Medulla oblongata (tissue), 1 donor: ENCODE measurements around the gene LRMDA.

Source experiments
- DNase-seq: peaks from one replicate; pipeline ENCODE4 v3.0.0-alpha.2; 2015; ENCODE audit errors: extremely low spot score

LRMDA gene

DNA sequence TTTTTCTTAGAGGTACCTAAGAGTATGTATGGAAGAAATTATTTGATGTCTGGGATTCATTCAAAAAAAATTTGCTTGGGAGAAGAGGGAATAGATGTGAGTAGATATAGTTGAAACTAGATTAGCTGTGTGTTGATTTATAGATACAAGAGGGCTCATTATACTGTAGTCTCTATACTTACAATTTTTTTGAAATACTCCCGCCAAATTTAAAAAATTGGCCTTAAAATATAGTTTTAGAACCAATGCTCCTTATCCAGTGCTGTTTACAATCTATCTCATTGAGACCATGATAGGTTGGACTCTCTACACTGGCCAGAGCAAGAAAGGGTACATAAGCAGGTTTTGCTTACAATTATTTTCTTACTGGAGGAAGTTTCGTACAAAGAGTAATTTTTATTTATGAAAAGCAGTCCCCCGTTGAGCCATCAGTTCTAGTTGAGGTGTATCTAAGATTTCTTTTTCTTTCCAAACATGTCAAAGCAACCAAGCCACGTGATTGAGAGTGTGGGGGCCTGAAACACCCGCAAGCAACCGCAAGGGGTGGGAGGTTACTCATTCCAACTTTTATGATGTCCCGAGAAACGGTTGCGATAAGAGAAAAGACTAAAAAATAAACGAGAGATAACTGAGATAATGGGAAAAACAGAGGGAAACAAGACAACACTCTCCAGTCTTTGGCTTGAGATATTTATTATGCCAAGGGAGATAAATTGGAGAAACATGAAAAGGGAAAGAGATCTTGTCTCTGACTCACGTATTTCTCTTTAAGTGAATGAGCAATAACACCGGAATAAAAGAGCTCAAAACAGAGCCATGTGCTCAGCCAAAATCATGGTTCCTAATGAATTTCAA is 729.2 kb downstream of the LRMDA start:
- no peak for DNase-seq

DNA sequence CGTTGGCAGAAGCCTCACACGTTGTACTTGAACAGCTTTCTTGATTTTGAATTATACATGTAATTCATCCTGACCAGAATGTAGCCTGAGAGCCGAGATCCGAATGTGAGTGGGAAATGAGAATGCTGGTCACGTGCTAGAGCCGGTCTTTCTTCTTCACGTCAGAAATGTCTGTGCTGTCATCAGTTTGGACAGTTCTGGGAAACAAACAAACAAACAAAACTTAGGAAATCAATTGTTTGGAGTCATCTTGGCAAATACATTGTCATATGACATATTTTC is 729.8 kb downstream of the LRMDA start:
- no peak for DNase-seq

DNA sequence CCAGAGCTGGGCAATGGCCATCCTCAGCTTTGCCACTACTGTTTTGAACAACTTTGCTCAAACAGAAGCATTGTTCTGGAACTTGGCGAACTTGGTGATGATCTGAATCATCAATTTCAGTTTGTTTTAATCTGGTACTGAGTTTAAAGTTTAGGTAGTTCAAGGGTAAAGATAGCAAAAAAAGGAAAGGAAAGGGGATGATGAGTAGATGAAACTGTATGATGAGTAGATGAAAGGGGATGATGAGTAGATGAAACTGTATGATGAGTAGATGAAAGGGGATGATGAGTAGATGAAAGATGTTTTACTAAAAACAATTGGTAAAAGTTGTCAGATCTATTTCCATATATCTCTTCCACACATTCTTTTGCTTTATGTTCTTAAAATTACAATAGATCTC is 737.0 kb downstream of the LRMDA start:
- DNase-seq, result no peak

DNA sequence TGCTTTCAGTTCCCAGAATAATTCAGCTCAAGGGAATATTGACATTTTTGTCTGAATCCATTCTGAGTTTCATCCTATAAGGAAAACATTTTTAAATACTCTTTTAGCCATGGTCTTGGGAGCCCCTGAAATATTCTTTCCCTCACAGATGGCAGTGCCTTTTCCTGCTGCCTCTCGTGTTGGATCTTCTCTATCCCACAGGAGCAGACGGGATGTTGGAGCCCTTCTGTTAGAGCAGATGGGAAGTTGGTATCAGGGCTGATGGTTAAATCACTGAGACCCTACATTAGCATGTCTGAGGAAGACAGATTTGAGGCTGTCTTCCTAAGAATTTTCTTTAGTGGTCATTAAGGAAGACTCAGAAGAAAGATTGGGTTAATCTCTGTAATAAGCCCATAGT is 737.8 kb downstream of the LRMDA start:
- DNase-seq, result no peak

DNA sequence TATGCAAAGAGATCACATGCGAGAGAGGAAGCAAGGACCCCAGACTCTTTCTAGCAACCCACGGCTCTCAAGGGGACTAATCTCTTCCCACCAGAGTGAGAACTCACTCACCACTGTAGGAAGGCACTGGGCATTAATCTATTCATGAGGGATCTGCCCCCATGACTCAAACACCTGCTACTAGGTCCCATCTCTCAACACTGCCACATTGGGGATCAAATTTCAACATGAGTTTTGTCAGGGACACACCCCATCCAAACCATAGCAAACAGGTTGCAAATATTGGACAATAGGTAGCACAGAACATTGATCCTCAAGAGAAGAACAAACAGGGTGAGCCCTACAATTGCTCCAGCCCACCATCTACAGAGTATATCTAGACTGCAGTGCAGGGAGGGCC is 740.6 kb downstream of the LRMDA start:
- DNase-seq, result no peak

DNA sequence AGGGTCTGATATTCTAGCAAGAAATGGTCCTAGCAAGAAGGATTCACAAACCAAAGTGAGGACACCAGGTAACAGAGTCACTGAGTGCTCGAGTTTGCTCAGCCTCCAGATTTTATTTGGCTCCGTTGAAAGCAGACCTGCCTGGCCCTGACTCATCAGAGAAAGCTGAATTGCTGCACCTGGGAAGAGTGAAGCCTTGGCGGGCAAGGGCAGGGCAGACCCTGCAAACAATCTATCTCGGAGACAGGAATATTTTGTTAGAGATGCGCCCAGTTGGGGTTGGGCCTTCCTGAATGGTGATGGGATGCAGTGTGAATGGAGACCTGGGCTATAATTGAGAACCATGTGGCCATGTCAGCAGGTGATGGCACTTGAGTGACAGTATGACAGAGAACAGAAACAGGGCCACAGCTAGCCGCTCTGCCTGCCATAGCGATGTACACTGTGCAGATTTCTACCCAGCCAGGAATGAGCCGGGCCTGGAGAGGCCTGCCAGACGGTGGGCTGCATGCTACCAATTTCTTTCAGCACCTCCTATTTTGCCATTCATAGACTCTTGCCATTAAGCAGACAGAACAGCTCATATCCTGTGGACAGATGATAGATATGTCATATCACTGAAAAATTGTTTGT is 744.2 kb downstream of the LRMDA start:
- DNase-seq, result no peak

DNA sequence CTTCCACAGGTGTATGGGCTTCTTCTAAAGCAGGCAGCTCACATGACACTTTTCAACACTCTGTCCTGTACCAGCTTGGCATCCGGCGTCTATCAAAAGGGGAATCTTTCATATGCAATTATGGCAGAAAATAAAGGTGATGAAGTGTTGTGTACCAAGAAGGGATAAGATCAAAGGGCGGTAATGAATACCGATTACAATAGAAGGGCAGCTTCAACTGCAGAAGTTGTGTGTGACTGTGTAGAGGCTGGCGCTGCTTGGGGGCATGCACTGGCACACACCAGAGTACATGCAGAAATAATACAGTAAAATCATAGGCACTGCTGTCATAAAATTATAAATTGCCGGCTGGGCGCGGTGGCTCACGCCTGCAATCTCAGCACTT is 744.7 kb downstream of the LRMDA start:
- DNase-seq, result no peak

DNA sequence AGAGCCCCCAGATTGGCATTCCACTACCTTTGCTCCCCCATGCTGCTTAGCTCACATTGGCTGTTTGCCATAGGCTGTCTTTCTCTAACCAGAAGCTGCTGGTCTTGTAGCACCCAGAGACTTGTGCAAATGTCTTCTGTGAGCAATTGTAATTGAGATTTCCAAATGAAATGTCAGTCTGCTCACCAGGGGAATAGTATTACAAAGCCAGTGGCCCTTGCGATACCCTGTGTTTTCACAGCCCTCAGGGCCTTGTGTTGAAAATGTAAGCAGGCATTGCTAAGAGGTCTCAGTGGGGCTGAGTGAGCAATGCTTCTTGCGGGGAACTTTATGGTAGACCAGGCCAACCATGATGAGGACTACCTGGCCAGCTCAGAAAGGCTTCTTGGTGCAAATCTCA is 746.5 kb downstream of the LRMDA start:
- DNase-seq, result no peak

DNA sequence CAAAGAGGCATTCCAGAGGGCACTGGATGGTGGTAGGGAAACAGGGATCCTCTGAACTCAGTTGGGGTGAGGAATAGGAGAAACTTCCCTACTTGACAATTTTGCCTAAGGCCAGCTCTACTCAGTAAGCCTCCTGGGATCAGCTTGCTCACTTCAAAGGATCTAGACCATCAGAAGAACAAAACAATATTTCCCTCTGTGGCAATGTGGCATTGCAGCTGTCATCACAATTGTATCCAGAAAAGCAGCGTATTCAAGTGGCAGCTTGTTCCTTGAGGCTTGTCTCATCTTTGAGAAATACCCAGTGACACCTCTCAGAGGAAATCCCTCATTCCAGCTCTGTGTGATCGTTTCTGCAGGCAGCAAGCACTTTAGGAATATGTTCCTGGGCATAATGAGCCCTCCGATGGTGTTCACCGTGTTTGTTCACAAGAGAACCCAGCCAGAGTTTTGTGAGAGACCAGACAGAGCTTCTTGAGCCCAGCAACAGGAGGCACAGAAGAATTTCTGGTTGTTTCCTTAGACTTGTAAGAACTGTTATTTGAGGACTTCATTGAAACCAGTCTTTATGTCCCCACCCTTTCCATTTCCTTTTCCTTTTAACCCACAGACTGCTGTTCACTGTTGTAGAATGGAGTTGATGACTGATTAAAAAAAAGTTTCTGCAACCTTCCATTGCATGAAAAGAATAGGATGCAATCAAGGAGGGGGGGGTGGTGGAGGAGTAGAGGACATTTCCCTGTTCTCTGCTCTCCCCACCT is 747.3 kb downstream of the LRMDA start:
- DNase-seq, result no peak

DNA sequence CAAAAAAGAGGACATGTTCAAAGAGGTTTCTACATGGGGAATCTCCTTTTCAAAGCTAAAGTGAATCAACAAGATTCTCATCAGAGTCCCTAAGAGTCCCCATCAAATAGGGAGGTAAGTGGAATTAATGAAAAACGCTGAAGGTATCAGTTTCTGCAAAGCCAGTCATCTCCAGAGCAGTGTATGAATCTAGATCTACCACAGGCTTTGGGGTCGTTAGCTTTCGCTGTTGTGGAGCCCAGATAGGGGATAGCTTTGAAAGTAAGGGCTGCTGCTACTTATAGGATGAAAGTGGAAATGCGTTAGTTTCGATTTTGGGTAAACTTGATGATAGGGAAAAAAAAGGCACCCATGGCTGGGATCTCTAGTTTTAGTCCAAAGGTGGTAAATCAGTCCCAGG is 748.4 kb downstream of the LRMDA start:
- DNase-seq, result no peak

DNA sequence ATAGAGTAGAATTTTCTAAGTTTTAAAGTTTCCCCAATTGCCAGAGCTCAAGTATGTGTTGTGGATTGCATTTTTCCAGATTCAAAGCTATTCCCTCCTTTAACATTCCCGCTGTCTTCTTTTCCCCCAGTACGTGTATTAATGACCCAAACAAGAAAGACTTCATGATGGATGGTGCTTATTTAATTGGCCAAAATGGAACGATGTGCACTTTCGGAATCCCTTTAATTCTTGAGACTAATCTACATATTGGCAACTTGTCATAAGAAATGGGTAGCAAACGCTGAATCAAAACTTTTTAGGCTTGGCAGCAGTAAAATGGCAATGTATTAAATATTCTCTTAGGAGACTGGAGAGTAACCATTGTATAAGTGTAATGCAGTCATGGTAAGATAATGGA is 753.2 kb downstream of the LRMDA start:
- DNase-seq, result no peak

DNA sequence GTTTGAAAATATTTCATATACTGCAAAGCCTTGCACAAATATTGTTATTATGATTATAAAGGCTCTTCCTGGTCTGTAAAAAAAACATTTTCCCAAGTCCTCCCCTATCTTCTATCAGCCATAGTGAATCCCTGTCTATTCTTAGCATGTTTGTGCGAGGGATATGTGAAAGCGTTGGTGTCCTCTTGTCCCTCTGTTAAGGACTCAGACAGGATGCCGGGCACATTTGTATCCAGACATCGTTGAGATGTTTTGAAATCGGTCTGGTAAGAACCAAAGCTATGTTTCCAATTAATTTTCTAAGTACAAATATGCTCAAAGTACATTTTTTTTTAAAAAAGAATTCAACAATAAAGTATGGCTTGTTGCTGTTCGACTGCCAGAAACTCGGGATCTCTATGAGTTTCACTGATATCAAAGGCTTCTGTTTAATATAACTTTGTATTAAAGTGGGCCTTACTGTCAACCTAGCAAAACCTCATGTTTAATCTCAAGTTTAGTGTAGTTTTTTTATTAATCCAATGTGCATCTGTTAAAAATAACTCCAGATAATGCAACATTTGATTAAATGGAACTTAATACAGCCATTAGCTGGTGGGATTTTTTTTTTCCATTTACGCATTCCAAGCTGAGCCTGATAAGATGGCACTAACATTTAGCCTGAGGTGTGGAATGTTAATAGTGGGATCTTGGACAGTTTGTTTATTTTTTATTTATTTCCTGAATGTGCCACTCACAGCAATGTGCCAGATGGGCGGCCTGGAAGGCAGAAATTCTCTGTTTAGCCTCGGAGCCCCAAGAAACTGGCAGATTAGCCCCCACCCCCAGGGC is 754.3 kb downstream of the LRMDA start:
- DNase-seq, result no peak

DNA sequence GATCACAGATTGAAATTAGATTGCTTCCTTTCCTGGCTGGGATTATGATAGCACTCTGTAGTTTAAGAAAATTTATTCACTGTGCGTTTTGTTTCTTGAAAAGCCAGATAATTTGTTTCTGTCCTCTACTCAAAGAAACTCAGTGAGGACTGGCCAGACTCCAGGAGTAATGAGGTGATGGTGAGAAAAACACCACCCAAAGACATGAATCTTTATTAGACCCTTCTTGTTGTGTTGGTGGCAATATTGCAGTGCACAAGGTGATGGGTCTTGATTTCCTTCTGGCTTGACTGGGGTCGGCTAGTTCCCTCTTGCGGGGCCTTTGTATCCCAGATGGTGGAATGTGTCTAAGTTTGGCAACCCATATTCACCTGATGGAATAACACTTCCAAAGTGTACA is 756.8 kb downstream of the LRMDA start:
- no peak for DNase-seq

DNA sequence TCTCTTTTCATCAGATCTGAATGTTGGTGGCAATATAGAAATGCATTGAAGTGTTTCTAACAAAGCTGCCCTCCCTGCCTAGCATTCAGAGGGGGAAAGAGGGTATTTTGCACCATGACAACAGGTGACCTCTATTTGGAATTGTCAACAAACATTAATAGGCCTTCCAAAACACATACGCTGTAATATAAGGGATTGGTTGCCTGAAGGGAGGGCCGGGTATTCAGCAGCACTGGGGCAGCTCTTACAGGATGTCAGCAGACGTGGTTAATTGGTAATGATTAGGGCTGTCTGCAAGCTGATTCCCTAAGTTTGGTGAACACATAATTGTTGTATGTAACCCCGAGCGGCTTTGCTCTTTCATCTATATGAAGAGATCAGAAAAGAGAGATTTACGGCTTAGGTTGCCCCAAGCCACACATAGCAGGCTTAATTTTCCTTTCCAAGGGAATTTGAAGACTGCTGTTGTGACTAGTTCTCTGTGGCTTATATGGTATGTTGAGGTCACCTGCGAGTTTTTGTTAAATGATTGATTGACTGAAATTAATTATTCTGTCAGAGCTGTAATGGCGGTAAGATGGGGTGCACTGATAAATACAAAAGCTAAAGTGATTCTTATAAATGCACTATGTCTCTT is 759.3 kb downstream of the LRMDA start:
- no peak for DNase-seq

DNA sequence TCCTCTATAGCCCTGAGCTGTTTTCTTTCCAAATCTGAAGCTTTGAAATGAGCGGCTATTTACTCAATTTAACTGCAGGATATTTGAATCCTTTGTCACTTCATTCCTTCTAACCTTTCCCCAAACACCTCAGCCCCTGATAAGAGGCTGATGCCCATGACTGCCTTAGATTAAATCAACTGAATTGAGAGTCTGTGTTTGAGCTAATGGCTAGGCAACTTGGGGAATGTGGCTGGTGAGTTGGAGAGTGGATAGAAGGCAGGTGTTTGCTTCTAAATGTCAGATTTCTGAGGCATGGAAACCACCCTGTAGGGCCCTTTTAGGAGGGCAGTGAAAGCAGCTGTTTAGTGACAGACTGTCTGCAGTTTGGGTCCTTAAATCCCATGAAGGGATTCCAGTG is 759.9 kb downstream of the LRMDA start:
- no peak for DNase-seq

DNA sequence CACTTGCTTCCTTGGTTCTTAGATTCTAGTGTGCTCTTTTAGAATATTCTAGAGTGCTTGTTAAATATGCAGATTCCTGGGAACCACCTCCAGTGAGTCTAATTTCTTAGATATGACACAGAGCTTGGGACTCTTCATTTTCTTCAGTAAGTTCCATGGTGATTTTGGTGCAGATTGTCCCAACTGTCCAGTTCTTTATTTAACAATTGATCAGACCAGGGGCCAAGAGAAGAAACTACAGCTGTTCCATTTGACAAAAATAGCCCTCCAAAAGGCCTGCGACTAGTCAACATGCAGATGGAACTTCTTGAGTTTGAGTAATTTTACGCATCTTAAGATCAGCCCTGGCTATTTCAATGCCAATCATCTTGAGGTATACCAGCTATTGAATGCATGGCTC is 760.7 kb downstream of the LRMDA start:
- no peak for DNase-seq

DNA sequence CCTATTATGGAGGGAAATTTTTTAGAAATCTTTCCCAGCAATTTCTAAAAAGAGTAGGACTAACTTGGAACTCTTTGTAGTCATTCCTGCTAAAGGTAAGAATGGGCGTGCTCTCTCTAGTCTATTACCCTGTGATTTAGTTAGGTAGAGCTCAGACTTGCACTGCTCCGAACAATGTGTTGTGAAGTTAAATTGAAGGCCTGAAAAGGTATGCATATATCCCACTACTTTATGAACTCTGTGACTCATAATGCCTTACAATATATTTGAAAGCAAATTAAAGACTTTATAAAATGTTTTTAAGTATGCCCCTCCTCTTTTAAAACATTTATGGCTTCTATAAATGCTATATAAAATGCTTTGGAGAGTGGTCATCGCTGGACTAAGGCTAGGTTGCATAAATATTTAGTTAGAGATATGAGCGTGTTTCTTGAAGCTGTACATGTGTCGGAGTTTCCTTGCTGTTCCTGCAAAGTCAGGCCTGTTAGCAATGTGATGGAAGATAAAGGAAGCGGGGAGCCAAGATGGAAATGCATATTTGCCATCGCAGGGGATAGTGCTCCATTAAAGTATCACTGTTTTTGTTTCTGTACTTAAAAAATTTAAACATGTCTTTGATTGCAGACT is 761.4 kb downstream of the LRMDA start:
- no peak for DNase-seq

DNA sequence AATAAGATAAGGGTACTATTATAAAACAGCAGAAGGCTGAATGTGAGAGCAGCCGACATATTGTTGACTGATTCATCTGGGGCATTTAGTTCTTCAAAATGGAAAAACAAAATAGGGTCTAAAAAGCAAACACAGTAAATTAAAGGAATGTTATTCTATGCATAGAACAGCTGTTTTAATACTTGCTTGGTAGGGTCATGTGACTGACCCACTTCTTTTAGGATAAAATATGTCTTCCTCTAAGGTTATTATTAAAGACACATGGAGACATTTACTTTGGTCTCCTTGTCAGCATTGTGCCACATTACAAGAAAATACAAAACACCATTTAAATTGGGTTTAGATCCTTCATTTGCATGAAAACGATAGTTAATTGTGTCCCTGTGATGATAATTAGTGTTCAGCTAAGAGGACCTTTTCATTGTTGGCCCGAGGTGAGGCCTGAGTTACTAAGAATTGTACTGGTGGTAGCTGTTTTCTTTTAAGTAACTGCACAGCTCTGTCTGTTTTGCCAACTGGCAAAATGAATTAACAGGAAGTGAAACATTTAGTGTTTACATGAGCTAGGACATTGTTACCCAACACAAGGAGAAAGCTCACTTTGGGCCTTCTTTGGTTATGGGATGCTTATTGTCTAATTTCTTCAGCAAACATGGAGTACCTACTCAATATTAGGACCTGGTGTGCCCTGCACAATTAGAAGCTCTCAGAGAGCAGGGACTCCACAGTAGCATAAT is 764.4 kb downstream of the LRMDA start:
- DNase-seq, result peak; percentile 8

DNA sequence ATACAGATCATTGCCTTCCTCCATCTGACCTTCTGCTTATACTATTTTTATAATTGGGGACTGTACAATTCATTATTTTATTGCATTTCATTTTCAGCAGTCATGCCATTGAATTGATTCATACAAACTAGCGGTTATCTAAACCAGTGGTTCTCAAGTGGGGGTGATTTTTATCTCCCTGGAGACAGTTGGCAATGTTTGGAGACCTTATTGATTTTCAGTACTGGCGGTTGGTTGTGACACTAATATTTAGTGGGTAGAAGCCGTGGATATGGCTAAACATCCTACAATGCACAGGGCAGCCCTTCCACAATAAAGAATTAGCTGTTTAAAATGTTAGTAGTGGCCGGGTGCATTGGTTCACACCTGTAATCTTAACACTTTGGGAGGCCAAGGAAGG is 765.9 kb downstream of the LRMDA start:
- DNase-seq, result no peak

DNA sequence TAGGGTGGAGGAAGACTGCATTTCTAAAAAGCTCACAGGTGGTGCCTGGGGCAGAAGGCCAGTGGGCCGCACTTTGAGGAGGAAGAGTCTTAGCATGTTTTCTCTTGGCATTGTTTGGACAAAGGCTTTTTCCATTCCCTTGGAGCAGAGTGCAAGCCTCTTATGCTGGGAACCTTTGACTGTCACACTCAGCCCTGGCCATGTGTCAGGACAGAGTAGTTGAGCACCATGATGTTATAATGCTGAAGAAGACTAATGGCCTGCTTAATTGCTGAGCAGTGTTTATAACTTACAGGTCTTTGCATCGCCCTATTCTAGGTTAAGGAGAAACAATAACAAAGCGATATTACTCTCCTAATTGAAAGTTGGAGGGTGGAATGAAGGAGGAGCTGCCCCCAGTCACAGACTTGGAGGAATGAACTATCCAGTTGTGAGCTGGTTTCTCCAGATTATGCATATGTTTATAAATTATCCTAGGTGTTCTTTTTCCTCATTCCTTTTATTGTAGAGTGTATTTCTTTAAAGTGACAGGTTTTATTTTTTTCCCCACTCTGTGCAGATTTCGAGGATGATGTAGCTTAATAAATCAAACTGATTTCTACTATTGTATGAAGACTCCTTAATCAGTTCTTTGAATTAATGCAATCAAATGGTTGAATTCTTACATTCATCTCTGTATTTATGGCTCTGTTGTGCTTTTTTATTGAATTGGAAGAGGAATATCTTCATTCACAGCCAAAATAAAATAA is 767.0 kb downstream of the LRMDA start:
- no peak for DNase-seq
